Ovary (tissue), 3 donors: ENCODE data around the gene PCA3.

ENCODE experiments used
- CTCF ChIP-seq, 3 donors: fragments of 450-650 bp in 2 of 3; fragments of 200-600 bp in 1 of 3; IDR thresholded peaks; one replicate each; pipeline versions ENCODE4 v1.5.1 to v1.8.0; 2016 to 2022; ENCODE audit warnings: antibody characterized with exemption in 3 of 3, mild to moderate bottlenecking in 1 of 3
- EP300 ChIP-seq: sonication (generic); formaldehyde crosslinking; IDR thresholded peaks from one replicate; pipeline ENCODE4 v1.6.1; 2017; ENCODE audit warnings: antibody characterized with exemption
- POLR2A ChIP-seq: fragments of 450-650 bp; IDR thresholded peaks from one replicate; pipeline ENCODE4 v1.6.1; 2017; ENCODE audit warnings: antibody characterized with exemption, mild to moderate bottlenecking, moderate library complexity
- donor health status: DM: no; HTN: no; CAD: no.

GRCh38 chr9:76732341-76732958 is 31.8 kb upstream of the PCA3 start:
- TF ChIP-seq POLR2A, result no peak
- no peak for TF ChIP-seq CTCF (IDR thresholded peaks at IDR 0.05)
- TF ChIP-seq EP300, result no peak
